Effector memory CD8-positive, alpha-beta T cell (primary cell): ENCODE measurements around the gene MAP1LC3B2.
A peak's percentile ranks its signal among the peaks of the same experiment; 100 is the strongest.

Experiments
- ATAC-seq: fragments of 150-1000 bp; cut with Tn5 transposase; replicated peaks from 2 replicates; pipeline ENCODE4 v1.10.0; 2021; ENCODE audit warnings: mild to moderate bottlenecking, moderate library complexity
- DNase-seq, 3 experiments: peaks; one replicate each; pipeline ENCODE4 v3.0.0; 2021
- H3K27ac Mint-ChIP-seq, 2 donors: one replicate each; pipeline ENCODE4 v1.8.0; 2022; ENCODE audit warnings: mild to moderate bottlenecking in 2 of 2, mixed read lengths in 2 of 2, moderate library complexity in 2 of 2
- H3K27me3 Mint-ChIP-seq, 2 donors: one replicate each; pipeline ENCODE4 v1.8.0; 2022; ENCODE audit warnings: mixed read lengths in 2 of 2
- H3K36me3 Mint-ChIP-seq: one replicate; pipeline ENCODE4 v1.8.0; 2022; ENCODE audit warnings: mild to moderate bottlenecking, moderate library complexity, mixed read lengths; ENCODE audit not compliant: insufficient read depth
- H3K4me1 Mint-ChIP-seq, 2 donors: one replicate each; pipeline ENCODE4 v1.8.0; 2022; ENCODE audit warnings: low read depth in 2 of 2, mixed read lengths in 2 of 2
- H3K4me3 Mint-ChIP-seq, 2 donors: one replicate each; pipeline ENCODE4 v1.8.0; 2022; ENCODE audit warnings: mild to moderate bottlenecking in 2 of 2, mixed read lengths in 2 of 2, moderate library complexity in 2 of 2
- H3K9me3 Mint-ChIP-seq, 2 donors: one replicate each; pipeline ENCODE4 v1.8.0; 2022; ENCODE audit warnings: mixed read lengths in 2 of 2
- total RNA-seq, 9 experiments: gene quantifications; one replicate each; lab custom pipeline; 2026; lab: John Stamatoyannopoulos, UW

MAP1LC3B2 gene
- 0 to 1.0 (median 0.39) reads per million in 9 experiments for total RNA-seq

DNA sequence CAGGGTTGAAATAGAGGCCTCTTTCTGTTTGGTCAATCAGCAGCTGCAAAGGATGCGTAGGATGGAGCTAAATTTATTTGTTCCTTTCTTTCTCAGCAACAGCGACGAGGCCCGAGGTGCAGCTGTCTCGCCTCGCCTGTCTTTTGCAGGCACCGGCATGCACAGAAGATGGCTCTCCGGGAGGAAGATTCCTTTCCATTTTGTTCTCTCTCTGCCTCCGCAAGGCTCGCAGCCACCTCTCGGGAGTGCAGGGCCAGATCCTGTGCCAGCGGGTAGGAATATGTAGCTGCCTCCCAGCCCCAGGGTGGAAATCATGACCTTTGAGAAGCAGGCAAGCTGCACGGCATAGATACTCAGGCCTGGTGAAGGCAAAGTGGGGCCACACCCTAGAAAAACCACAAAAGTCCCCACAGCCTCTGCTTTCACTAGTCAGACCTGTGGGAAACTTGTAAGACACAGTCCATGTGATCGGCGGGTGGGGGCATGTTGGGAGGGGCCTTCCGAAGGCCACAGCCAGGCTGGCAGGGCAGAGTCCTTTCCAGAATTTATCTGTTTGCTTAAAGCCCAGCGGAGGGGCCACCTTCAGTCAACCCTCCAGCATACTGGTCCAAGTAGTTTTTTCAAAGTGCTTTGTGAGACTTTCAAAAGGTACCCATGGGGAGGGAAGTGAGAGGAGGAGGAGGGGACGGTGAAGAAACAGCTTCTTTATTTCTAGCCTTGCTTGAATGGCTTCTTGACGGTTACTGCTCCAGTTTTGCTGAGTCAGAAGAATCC is at the start of gene MAP1LC3B2:
Gene MAP1LC3B2 (plus strand): TSS at position 220 of the 774 bp plus-strand sequence. CDS start 16,562 bp downstream, outside the sequence.
- Mint-ChIP-seq H3K4me1 (peaks cover 23% of the 10 kb centered on the region in 2 donors), H3K27me3 (no peaks in the 10 kb centered on the region), H3K36me3 (peaks cover 12% of the 10 kb centered on the region), H3K27ac (peak within 1 kb of the TSS; percentile 83 to 96), H3K9me3 (no peaks in the 10 kb centered on the region), H3K4me3 (peak within 1 kb of the TSS; percentile 85 to 87)
- peak; percentile 68 to 75 (median 71) for DNase-seq
- peak; percentile 84 for ATAC-seq

GRCh38 chr12:116513944-116514343 is 45.2 kb upstream of the MAP1LC3B2 start:
- ATAC-seq (no peak), DNase-seq (no peak)
- no peaks in the 10 kb centered on the region for H3K36me3 Mint-ChIP-seq
- H3K27me3 Mint-ChIP-seq = peaks cover 10 to 49% of the 10 kb centered on the region in 2 donors
- H3K4me1 Mint-ChIP-seq = peaks cover 0 to 4% of the 10 kb centered on the region in 2 donors
- no peak overlapping the region for H3K4me3 Mint-ChIP-seq
- H3K9me3 Mint-ChIP-seq = no peaks in the 10 kb centered on the region
- H3K27ac Mint-ChIP-seq = peak overlapping the region in 1 of 2 donors; percentile 57

DNA sequence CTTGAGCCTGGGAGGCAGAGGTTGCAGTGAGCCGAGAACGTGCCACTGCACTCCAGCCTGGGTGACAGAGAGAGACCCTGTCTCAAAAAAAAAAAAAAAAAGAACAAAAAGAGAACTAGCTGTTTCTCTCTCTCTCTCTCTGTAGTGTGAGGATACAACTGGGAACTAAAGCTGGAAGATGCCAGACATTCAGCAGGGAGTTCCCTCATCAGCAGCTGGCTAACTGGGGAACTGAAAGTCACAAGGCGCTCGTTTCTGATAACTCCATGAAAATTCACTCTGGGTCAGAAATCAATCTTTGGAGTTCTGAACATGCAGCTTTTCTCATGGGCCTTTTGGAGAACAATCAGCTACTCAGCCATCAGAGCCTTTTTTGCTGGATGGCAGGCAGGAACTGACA is 43.5 kb upstream of the MAP1LC3B2 start:
- Mint-ChIP-seq H3K36me3 (no peaks in the 10 kb centered on the region), H3K27me3 (peaks cover 10 to 42% of the 10 kb centered on the region in 2 donors), H3K27ac (no peak overlapping the region), H3K4me3 (no peak overlapping the region), H3K9me3 (no peaks in the 10 kb centered on the region), H3K4me1 (peaks cover 3 to 4% of the 10 kb centered on the region in 2 donors)
- no peak for DNase-seq
- no peak for ATAC-seq

- Mint-ChIP-seq H3K27me3 (peaks cover 10 to 41% of the 10 kb centered on the region in 2 donors), H3K9me3 (no peaks in the 10 kb centered on the region), H3K4me1 (peaks cover 3 to 11% of the 10 kb centered on the region in 2 donors), H3K36me3 (no peaks in the 10 kb centered on the region), H3K27ac (no peak overlapping the region), H3K4me3 (no peak overlapping the region)
- no peak for ATAC-seq
- DNase-seq = no peak
Observed at GRCh38 chr12:116516657-116517056, 42.5 kb upstream of the MAP1LC3B2 start.

- Mint-ChIP-seq H3K9me3 (no peaks in the 10 kb centered on the region), H3K36me3 (no peaks in the 10 kb centered on the region), H3K27me3 (peaks cover 3 to 34% of the 10 kb centered on the region in 2 donors), H3K4me1 (peaks cover 3 to 11% of the 10 kb centered on the region in 2 donors), H3K27ac (no peak overlapping the region), H3K4me3 (no peak overlapping the region)
- ATAC-seq (no peak), DNase-seq (no peak)
Observed at GRCh38 chr12:116517431-116518045, 41.6 kb upstream of the MAP1LC3B2 start.

- Mint-ChIP-seq H3K4me3 (no peak overlapping the region), H3K27ac (peak overlapping the region in 1 of 2 donors; percentile 15), H3K4me1 (peaks cover 3 to 8% of the 10 kb centered on the region in 2 donors), H3K27me3 (peaks cover 3 to 31% of the 10 kb centered on the region in 2 donors), H3K9me3 (no peaks in the 10 kb centered on the region), H3K36me3 (no peaks in the 10 kb centered on the region)
- ATAC-seq = no peak
- DNase-seq = no peak
Observed at GRCh38 chr12:116520225-116520760, 38.9 kb upstream of the MAP1LC3B2 start.

GRCh38 chr12:116520801-116521471 is 38.2 kb upstream of the MAP1LC3B2 start:
- Mint-ChIP-seq H3K4me1 (peaks cover 3 to 8% of the 10 kb centered on the region in 2 donors), H3K27ac (no peak overlapping the region), H3K36me3 (no peaks in the 10 kb centered on the region), H3K9me3 (no peaks in the 10 kb centered on the region), H3K4me3 (no peak overlapping the region), H3K27me3 (peaks cover 10 to 38% of the 10 kb centered on the region in 2 donors)
- DNase-seq = no peak
- ATAC-seq = no peak

GRCh38 chr12:116524311-116524710 is 34.9 kb upstream of the MAP1LC3B2 start:
- H3K4me1 Mint-ChIP-seq = peaks cover under 1 to 8% of the 10 kb centered on the region in 2 donors
- H3K27me3 Mint-ChIP-seq = peaks cover 37 to 69% of the 10 kb centered on the region in 2 donors
- no peak overlapping the region for H3K4me3 Mint-ChIP-seq
- no peaks in the 10 kb centered on the region for H3K9me3 Mint-ChIP-seq
- ATAC-seq (no peak), DNase-seq (no peak)
- H3K27ac Mint-ChIP-seq = no peak overlapping the region
- H3K36me3 Mint-ChIP-seq = no peaks in the 10 kb centered on the region

DNA sequence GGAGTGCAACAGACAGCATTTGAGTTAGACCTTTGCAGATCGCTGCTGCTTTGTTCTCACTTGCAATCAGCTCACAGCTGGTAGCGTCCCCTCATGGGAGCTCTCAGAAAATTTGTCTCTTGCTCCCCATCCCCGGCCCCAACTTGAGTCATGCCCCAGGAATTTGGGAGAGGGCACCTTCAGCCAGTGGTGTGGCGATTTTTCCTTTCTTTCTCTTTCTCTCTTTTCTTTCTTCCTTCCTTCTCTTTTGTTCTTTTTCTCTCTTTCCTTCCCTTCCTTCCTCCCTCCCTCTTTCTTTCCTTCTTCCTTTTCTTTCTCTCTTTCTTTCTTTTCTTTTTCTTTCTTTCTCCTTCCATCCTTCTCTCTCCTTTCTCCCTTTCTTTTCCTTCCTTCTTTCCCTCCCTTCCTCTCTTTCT is 34.2 kb upstream of the MAP1LC3B2 start:
- H3K4me1 Mint-ChIP-seq = peaks cover 0 to 8% of the 10 kb centered on the region in 2 donors
- no peaks in the 10 kb centered on the region for H3K9me3 Mint-ChIP-seq
- H3K4me3 Mint-ChIP-seq = no peak overlapping the region
- DNase-seq (no peak), ATAC-seq (no peak)
- no peak overlapping the region for H3K27ac Mint-ChIP-seq
- H3K27me3 Mint-ChIP-seq = peaks cover 39 to 71% of the 10 kb centered on the region in 2 donors
- H3K36me3 Mint-ChIP-seq = no peaks in the 10 kb centered on the region

DNA sequence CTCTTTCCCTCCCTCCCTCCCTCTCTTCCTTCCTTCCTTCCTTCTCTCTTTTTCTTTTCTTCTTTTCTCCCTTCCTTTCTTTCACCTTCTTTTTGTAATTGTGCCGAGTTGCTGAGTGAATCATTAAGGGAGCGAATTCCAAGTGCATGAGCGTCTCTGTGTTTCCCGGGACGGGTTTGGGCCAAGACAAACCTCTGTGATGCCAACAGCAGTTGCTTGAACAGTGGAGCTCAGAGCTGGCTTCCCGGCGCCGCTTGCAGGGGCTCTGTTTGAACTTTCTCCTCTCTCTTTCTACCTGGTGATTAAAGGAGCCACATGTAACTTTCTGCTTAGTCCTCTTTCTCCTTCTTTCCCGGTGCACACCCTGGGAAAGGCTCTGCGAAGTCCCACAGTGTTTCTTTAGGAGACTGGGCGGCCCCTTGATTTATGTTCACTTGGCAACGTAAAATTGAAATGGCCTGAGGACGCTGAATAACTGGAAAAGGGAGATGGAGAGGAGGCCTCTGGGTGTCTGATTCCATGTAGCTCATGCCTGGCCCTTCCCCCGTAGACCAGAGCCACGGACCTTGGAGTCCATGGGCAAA is 33.7 kb upstream of the MAP1LC3B2 start:
- Mint-ChIP-seq H3K9me3 (no peaks in the 10 kb centered on the region), H3K4me3 (no peak overlapping the region), H3K4me1 (peaks cover 0 to 8% of the 10 kb centered on the region in 2 donors), H3K36me3 (no peaks in the 10 kb centered on the region), H3K27ac (no peak overlapping the region), H3K27me3 (peaks cover 42 to 71% of the 10 kb centered on the region in 2 donors)
- ATAC-seq (no peak), DNase-seq (no peak)

DNA sequence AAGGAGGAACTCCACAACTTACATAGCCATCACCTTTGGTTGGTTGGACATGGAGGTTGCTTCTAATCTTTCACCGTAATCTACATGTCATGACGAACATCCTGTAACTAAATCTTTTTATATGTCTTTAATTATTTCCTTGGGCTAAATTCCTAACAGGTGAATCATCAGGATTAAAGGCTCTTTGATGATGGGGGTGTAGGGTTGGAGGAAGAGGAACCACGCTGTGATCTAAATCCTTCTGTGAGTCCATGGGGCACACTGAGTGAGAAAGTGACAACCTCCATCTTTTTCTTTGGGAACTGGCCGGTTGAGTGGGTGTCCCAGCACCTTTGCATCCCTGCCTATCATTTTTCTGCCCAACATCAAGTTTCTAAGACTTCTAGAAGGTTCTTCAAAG is 31.1 kb upstream of the MAP1LC3B2 start:
- Mint-ChIP-seq H3K4me3 (no peak overlapping the region), H3K4me1 (peaks cover 6 to 7% of the 10 kb centered on the region in 2 donors), H3K36me3 (no peaks in the 10 kb centered on the region), H3K27me3 (peaks cover 53 to 63% of the 10 kb centered on the region in 2 donors), H3K27ac (no peak overlapping the region), H3K9me3 (no peaks in the 10 kb centered on the region)
- ATAC-seq (no peak), DNase-seq (no peak)

DNA sequence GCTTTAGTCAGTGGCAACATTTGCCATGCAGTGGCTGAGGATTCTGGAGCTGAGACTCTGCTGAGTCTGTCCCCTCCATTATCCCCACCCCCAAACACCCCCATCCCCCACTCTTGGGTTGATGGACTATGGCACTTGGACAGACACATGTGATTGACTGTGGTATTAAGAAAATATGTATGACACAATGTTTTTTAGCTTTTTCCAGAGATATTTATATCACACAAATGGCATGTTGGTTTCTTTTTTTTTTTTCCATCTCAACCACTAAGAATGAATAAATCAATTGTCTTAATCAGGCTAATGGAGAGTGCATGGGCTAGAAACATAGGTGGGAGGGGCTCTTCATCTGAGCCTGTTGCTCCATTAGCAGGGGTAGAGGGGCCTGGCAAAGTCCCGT is 30.7 kb upstream of the MAP1LC3B2 start:
- Mint-ChIP-seq H3K9me3 (no peaks in the 10 kb centered on the region), H3K4me1 (peaks cover 9 to 11% of the 10 kb centered on the region in 2 donors), H3K27ac (no peak overlapping the region), H3K27me3 (peaks cover 53 to 63% of the 10 kb centered on the region in 2 donors), H3K36me3 (no peaks in the 10 kb centered on the region), H3K4me3 (no peak overlapping the region)
- no peak for DNase-seq
- no peak for ATAC-seq

DNA sequence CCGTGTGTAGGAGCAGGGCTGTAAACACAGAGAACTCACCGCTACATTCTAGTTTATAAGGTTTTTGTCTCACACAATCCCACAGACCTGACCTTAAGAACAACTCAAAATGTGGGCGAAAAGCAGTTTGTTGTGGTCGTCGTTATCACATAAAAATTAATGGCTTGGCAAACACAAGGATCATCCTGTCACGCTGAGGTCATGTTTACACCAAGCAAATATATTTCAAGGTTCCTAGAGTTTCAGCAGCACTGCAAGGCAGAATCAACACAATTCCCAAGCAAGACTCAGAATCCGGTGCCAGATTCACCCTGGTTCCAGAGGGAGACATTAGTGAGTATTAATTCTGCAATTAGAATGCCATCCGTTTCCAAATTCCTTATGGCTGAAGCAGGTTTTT is 30.1 kb upstream of the MAP1LC3B2 start:
- no peak for ATAC-seq
- Mint-ChIP-seq H3K9me3 (no peaks in the 10 kb centered on the region), H3K27ac (no peak overlapping the region), H3K4me3 (no peak overlapping the region), H3K36me3 (no peaks in the 10 kb centered on the region), H3K4me1 (peaks cover 10 to 16% of the 10 kb centered on the region in 2 donors), H3K27me3 (peaks cover 53 to 61% of the 10 kb centered on the region in 2 donors)
- no peak for DNase-seq
